ENCODE results near the gene ADAM21. TPM values are rescaled to one million over a fixed set of nuclear protein-coding genes. Genes with fewer than 3 reads are reported as not detected.
"Not testable (repeated sequence)": the region's sequence is repeated elsewhere in the genome, so short reads cannot be mapped to it uniquely, and the experiment has no call there.

Gene ADAM21
- total RNA-seq, 1 donor from 2014 or later = not detected

- Mint-ChIP-seq H3K4me1 (ENCODE audit: low read depth, unreplicated experiment) (no peaks in the 10 kb centered on the region), H3K36me3 (ENCODE audit: unreplicated experiment) (peaks cover 19% of the 10 kb centered on the region), H3K27me3 (ENCODE audit: unreplicated experiment) (peaks cover 3% of the 10 kb centered on the region), H3K9me3 (ENCODE audit: unreplicated experiment) (peaks cover 7% of the 10 kb centered on the region), H3K4me3 (ENCODE audit: unreplicated experiment) (no peak overlapping the region), H3K27ac (ENCODE audit: unreplicated experiment) (no peak overlapping the region)
- DNase-seq = no peak
- TF ChIP-seq, protein P1, sequence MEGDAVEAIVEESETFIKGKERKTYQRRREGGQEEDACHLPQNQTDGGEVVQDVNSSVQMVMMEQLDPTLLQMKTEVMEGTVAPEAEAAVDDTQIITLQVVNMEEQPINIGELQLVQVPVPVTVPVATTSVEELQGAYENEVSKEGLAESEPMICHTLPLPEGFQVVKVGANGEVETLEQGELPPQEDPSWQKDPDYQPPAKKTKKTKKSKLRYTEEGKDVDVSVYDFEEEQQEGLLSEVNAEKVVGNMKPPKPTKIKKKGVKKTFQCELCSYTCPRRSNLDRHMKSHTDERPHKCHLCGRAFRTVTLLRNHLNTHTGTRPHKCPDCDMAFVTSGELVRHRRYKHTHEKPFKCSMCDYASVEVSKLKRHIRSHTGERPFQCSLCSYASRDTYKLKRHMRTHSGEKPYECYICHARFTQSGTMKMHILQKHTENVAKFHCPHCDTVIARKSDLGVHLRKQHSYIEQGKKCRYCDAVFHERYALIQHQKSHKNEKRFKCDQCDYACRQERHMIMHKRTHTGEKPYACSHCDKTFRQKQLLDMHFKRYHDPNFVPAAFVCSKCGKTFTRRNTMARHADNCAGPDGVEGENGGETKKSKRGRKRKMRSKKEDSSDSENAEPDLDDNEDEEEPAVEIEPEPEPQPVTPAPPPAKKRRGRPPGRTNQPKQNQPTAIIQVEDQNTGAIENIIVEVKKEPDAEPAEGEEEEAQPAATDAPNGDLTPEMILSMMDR (IDR thresholded peaks at IDR 0.05; ENCODE audit: partially characterized antibody, unreplicated experiment) = no peak
Observed at GRCh38 chr14:70441641-70442040, 10.3 kb upstream of the ADAM21 start.

GRCh38 chr14:70442750-70443149 lies 9.2 kb upstream of the ADAM21 start:
- Mint-ChIP-seq H3K36me3 (ENCODE audit: unreplicated experiment) (peaks cover 19% of the 10 kb centered on the region), H3K4me3 (ENCODE audit: unreplicated experiment) (no peak overlapping the region), H3K9me3 (ENCODE audit: unreplicated experiment) (peaks cover 7% of the 10 kb centered on the region), H3K27me3 (ENCODE audit: unreplicated experiment) (peaks cover 3% of the 10 kb centered on the region), H3K4me1 (ENCODE audit: low read depth, unreplicated experiment) (no peaks in the 10 kb centered on the region), H3K27ac (ENCODE audit: unreplicated experiment) (no peak overlapping the region)
- TF ChIP-seq, protein P1 (IDR thresholded peaks at IDR 0.05; ENCODE audit: partially characterized antibody, unreplicated experiment) = no peak
- DNase-seq = no peak

- no peak for DNase-seq
- Mint-ChIP-seq H3K36me3 (ENCODE audit: unreplicated experiment) (peaks cover 6% of the 10 kb centered on the region), H3K27me3 (ENCODE audit: unreplicated experiment) (no peaks in the 10 kb centered on the region), H3K9me3 (ENCODE audit: unreplicated experiment) (peaks cover 3% of the 10 kb centered on the region), H3K4me1 (ENCODE audit: low read depth, unreplicated experiment) (no peaks in the 10 kb centered on the region), H3K27ac (ENCODE audit: unreplicated experiment) (no peak overlapping the region), H3K4me3 (ENCODE audit: unreplicated experiment) (no peak overlapping the region)
- TF ChIP-seq, protein P1 (IDR thresholded peaks at IDR 0.05; ENCODE audit: partially characterized antibody, unreplicated experiment) = no peak
Observed at GRCh38 chr14:70448633-70449340, 3.2 kb upstream of the ADAM21 start.

DNA sequence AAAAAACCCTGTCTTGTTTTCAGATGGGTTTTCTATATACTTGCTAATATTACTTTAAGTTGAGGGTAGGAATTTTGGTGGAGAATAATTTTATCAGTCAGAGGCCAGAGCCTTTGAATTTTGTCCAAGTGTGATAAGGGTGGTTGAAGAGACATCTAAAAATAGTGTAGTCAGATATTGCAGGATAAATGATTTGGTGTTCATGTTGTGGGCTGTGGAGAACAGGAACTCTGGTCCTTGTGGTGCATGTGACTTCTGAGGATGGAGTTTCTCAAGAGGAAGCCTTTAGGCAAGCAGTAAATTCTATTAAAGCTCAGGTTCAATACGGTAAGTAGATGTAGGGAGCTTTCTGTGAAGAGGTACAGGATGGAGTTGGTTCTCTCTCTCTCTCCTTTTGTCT lies 2.8 kb downstream of the ADAM21 start:
- Mint-ChIP-seq H3K4me3 (ENCODE audit: unreplicated experiment) (no peak overlapping the region), H3K36me3 (ENCODE audit: unreplicated experiment) (no peaks in the 10 kb centered on the region)
- TF ChIP-seq, protein P1 (IDR thresholded peaks at IDR 0.05; ENCODE audit: partially characterized antibody, unreplicated experiment) = no peak

DNA sequence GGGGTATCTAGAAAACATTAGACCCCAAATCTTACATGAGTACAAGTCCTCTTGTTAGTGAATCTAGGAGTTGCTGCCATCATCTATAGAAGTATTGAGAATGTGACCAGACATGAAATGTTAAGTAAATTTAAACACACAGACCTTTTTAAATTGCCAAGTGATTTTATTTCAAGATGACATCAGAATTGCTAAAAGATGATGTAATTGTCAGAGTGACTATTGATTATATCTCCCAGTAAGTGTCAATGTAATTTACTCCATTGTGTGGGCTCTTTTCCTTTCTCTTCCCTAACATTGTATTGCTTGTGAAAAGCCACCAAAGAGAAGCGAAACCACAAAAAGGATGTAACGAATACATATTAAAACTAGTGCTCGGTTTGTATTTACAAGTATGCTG lies 16.8 kb downstream of the ADAM21 start:
- no peak overlapping the region for H3K4me3 Mint-ChIP-seq (ENCODE audit: unreplicated experiment)
- DNase-seq = no peak
- H3K4me1 Mint-ChIP-seq (ENCODE audit: low read depth, unreplicated experiment) = no peaks in the 10 kb centered on the region
- peaks cover 3% of the 10 kb centered on the region for H3K27me3 Mint-ChIP-seq (ENCODE audit: unreplicated experiment)
- TF ChIP-seq, protein P1 (IDR thresholded peaks at IDR 0.05; ENCODE audit: partially characterized antibody, unreplicated experiment) = no peak
- H3K36me3 Mint-ChIP-seq (ENCODE audit: unreplicated experiment) = peaks cover 6% of the 10 kb centered on the region
- no peaks in the 10 kb centered on the region for H3K9me3 Mint-ChIP-seq (ENCODE audit: unreplicated experiment)
- H3K27ac Mint-ChIP-seq (ENCODE audit: unreplicated experiment) = no peak overlapping the region

More for the DNA sequence above, 2.8 kb downstream of the ADAM21 start:
- Mint-ChIP-seq H3K27ac (ENCODE audit: unreplicated experiment) (no peak overlapping the region), H3K9me3 (ENCODE audit: unreplicated experiment) (no peaks in the 10 kb centered on the region), H3K27me3 (ENCODE audit: unreplicated experiment) (no peaks in the 10 kb centered on the region), H3K4me1 (ENCODE audit: low read depth, unreplicated experiment) (no peaks in the 10 kb centered on the region)
- DNase-seq = no peak

DNA sequence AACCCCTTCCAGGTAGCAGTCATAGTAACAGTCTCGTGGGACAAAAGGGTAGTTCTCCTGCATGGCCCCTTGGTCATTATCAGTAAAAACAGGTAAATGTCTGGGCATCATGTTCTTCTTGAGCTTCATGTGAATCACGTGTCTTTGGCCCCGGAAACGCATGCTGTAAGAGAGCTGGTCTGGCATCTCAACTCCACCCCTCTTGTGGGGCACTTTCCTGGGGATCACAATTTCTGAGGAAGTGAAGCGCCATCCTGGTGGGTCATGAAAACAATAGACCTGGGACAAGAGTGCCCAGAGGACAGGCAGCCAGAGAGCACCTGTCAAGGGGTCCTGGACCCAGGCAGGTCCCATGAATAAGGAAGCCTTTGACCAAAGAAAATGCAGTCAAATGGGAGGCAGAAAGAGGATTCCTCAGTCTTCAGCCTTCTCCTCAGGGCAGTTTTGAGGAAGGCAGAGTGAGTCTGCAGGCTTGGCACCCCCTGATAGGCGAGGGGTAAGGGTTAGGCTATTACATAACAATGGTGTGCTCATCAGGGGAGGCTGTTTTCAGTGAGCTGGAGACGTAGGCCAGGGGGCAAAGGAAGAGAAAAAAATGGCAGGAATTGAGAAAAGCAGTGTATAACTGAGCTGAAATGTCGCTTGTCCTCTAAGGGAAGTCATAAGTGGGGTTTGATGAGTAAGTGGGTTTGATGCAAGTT lies 19.0 kb downstream of the ADAM21 start:
- not testable (repeated sequence) for H3K27ac Mint-ChIP-seq (ENCODE audit: unreplicated experiment); H3K4me1 Mint-ChIP-seq (ENCODE audit: low read depth, unreplicated experiment); H3K4me3 Mint-ChIP-seq (ENCODE audit: unreplicated experiment); H3K36me3 Mint-ChIP-seq (ENCODE audit: unreplicated experiment); H3K9me3 Mint-ChIP-seq (ENCODE audit: unreplicated experiment); DNase-seq; H3K27me3 Mint-ChIP-seq (ENCODE audit: unreplicated experiment)

All from glutamatergic neuron (in vitro differentiated cells).